Lower leg skin (tissue), 4 donors: ENCODE measurements around the gene ADGRL1. TPM values are rescaled to one million over a fixed set of nuclear protein-coding genes. Genes with fewer than 3 reads are reported as not detected.
"Not testable (repeated sequence)": the region's sequence is repeated elsewhere in the genome, so short reads cannot be mapped to it uniquely, and the experiment has no call there.

Experiments
- DNase-seq, 2 donors: peaks; one replicate each; pipeline ENCODE4 v3.0.0-alpha.2; 2019; ENCODE audit warnings: low spot score in 2 of 2
- H3K4me3 ChIP-seq: fragments of 200-600 bp; sonication (generic); 2 replicates; pipeline ENCODE4 v1.5.1; 2017; ENCODE audit warnings: mild to moderate bottlenecking, low read depth; ENCODE audit not compliant: poor library complexity, severe bottlenecking
- CTCF ChIP-seq, 3 donors: fragments of 450-650 bp; IDR thresholded peaks; one replicate each; pipeline ENCODE4 v1.5.1; 2016; ENCODE audit warnings: antibody characterized with exemption in 3 of 3, mild to moderate bottlenecking in 3 of 3, moderate library complexity in 2 of 3
- POLR2A ChIP-seq, 2 donors: fragments of 450-650 bp; IDR thresholded peaks; one replicate each; pipeline ENCODE4 v1.6.1; 2016 to 2017; ENCODE audit warnings: antibody characterized with exemption in 2 of 2, mild to moderate bottlenecking in 1 of 2, moderate library complexity in 1 of 2
- WGBS, 2 donors: methylation state at CpG; one replicate each; pipeline ENCODE4 v1.1.5; 2018; 5-methylcytosine and 5-hydroxymethylcytosine counted together
- intact Hi-C: fragments of 100-400 bp; cut with DNase I; formaldehyde crosslinking; loops from one replicate; pipeline ENCODE4 v1.15.0; 2023; ENCODE audit warnings: low total_unique reads
- total RNA-seq, 4 donors: library from RNA; depleted of rRNA; stranded (reverse); fragments of >200 nt; gene quantifications; one replicate each; pipeline ENCODE4 v1.1.0, GENCODE V29; 2016

The ADGRL1 gene
- total RNA-seq, 4 donors from 2014 or later: 27.6 to 37.7 (median 29.8) TPM

DNA sequence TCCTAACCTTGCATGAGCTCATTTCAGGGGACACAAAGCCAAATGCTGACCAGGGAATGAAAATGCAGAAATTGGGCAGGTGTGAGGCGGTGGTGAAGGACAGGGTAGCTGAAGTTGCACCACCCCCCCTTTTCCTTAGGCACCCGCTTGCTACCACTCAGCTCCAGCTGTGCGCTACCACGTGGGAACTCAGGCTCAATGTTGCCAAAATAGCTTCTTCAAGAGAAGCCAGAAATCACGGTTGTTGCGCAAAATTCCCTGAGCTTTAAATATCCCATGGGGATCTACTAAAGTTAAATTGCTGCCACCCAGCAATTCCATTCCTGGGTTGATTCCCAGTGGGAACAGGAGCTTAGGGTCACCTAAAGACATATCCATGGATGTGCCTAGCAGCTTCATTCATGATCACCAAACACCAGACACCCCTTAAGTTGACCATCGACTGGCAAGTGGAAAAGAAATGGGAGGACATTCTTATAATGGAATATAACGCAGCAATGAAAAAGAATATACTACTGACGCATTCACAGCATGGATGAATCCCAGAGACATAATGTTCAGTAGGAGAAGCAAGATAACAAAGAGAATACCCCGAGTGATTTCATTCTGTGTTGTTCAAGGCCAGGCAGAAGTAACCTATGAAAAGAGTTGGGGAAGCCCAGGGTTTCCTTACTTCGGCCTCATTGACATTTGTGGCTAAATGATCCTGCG is 12.8 kb upstream of the ADGRL1 start:
- intact Hi-C loops: no loop called here
- no peak for DNase-seq
- no peak overlapping the region for H3K4me3 ChIP-seq
- TF ChIP-seq CTCF (IDR thresholded peaks at IDR 0.05): no peak
- no peak for TF ChIP-seq POLR2A (IDR thresholded peaks at IDR 0.05)
- 76 to 78% methylated on average over 12 of the region's 12 CpGs for WGBS, 2 donors

DNA sequence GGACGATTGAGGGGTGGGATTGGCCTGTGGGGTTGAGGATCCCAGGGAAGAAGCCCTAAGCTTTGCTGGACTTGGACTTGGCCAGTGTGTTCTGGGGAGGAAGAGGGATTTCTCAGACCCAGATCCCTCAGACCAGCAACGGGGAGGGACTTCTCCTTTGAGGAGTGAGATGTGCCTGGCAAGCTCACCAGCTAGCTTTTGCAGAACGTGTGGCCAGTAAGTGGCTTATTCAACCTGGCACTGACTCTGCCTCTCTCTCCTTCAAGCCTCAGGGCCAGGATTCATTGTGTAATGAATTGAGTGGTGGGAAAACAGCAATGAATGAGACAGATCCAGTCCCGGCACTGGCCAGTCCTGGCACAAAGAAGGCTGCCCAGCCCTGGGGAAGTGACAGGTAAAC is 11.9 kb upstream of the ADGRL1 start:
- DNase-seq, H3K4me3 ChIP-seq, intact Hi-C loops: not testable (repeated sequence)
- 16 to 19% methylated on average over 4 of the region's 4 CpGs for WGBS, 2 donors

DNA sequence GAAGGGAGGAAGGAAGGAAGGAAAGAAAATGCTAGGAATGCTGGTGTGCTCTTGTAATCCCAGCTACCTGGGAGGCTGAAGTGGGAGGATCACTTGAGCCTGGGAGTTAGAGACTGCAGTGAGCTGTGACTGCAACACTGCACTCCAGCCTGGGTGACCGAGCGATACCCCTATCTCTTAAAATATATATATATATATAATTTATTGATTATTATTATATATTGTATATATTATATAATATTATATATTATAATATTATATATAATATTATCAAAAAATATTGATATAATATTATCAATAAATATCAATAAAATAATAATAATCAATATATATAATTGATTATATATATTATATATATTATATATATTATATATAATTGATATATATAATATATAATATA is 8.6 kb upstream of the ADGRL1 start:
- H3K4me3 ChIP-seq: no peak overlapping the region
- no peak for DNase-seq
- intact Hi-C loops: no loop called here
- WGBS, 2 donors: 86 to 93% methylated on average over 2 of the region's 2 CpGs
- no peak for TF ChIP-seq CTCF (IDR thresholded peaks at IDR 0.05)

- WGBS, 2 donors: 50 to 59% methylated on average over 9 of the region's 9 CpGs
- DNase-seq, intact Hi-C loops, H3K4me3 ChIP-seq: not testable (repeated sequence)
These were observed 4.2 kb upstream of the ADGRL1 start for GRCh38 chr19:14210182-14210581.

DNA sequence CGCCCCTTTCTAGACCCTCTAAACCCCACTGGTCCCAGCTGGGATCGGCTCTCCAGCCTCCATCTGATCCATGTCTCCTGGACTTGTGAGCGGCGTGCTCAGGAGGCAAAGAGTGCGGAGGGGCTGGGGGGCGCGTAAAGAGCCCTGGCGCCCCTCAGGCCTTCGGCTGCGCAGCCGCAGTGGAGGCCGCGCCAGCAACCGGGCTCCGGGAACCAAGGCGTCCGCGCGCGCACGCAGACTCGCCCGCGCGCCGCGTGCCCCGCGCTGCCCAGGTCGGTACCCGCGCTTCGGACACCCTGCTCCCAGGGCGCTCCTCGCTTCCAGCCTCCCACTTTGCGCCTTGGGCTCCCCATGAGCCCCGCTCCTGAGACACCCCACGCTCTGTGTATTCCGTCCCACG is 3.4 kb upstream of the ADGRL1 start:
- not testable (repeated sequence) for H3K4me3 ChIP-seq
- 0 to 2% methylated on average over 6 to 39 of the region's 40 CpGs for WGBS, 2 donors

DNA sequence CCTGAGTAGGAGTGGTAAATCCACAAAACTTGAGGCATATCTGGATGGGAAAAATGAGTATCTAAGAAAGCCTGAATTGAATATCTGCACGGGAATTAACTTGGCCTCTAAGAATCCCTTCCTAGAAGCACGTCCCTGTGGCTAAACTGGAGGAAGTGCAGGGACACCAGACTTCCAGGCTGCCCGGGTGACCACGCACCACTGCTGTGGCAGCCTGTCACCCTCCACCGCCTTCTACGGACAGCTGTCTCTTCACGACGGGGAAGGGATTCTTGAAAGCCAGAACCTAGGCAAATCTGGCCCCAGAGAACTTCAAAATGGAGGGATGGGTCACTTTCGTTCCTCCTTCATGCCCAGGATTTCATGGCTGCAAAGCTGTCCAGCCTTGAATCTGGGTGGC is 2.5 kb upstream of the ADGRL1 start:
- H3K4me3 ChIP-seq, DNase-seq, intact Hi-C loops: not testable (repeated sequence)
- WGBS, 2 donors: 50 to 51% methylated on average over 9 of the region's 9 CpGs

More for the DNA sequence above, 3.4 kb upstream of the ADGRL1 start:
- intact Hi-C loops, DNase-seq: not testable (repeated sequence)

GRCh38 chr19:14207796-14208195 is 1.8 kb upstream of the ADGRL1 start:
- intact Hi-C loops, H3K4me3 ChIP-seq, DNase-seq: not testable (repeated sequence)
- WGBS, 2 donors: 24 to 25% methylated on average over 7 of the region's 7 CpGs

DNA sequence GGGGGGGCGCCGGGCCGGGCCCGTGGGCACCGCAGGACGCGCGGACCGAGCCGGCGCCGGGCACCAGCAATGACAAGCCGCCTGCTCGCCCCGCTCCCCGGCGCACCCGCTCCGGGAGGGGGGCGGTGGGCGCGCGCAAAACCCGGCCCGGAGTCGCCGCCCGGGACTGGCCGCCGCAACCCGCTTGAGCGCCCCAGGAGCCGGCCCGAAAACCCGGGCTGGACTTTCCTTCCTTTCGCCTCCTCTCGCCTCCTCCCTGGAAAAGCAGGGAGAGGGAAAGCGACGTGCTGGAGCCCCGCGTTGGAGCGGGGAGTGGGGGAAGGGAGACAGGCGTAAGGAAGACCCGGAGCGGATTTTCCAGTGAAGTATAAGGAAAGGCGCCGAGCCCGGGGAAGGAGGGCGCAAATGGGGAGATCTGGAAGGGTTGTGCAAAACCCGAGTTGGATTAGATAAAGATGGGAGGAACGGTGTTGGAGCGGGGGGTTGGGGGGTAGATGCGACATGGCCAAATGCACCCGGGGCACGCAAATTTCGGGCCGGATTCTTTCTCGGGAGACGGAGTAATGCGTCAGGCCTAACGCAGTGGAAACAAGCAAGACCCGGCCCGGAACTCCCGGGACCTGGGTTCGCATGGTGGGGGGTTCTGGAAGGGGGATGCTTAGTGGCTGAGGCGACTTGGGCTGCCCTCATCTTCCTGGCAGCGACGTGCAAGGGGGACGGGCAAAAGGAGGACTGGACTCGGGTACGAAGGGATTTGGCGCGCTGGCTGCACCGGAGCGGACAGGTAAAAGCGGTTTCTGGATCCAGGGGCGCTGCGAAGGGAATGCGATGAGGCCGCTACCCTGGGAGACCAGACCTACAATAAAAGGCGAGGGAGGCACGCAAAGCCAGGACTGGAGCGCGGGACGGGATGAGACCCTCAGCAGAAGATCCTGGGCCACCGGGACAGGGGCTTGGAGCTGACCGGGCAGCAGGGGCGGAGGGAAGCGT is 1.1 kb upstream of the ADGRL1 start:
- intact Hi-C loops: not testable (repeated sequence)
- 1% methylated on average over 58 to 88 of the region's 89 CpGs for whole genome bisulfite sequencing, 2 donors

DNA sequence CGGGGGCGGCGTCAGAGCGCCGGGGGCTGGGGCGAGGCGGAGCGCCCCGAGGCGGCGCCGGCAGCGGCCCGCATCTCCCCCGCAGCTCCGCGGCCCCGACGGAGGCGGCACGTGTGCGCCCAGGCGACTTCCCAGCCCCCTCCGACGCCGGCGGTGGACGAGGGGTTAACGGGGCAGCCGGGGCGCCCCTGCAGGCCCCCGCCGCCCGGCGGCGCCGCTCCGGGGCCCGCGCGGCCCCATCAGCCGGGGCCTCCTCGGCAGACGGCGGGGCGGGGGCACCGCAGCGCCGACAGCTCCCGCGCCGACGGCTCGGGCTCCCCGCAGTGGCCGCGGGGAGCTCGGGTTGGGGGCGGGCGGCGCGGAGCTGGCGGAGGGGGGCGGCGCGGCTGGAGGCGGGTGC is 339 bp upstream of the ADGRL1 start:
- DNase-seq, intact Hi-C loops: not testable (repeated sequence)
- H3K4me3 ChIP-seq: peak overlapping the region; percentile 45
- 0 to 1% methylated on average over 13 to 29 of the region's 67 CpGs for WGBS, 2 donors

More for the DNA sequence above, 1.1 kb upstream of the ADGRL1 start:
- peak; percentile 89 to 97 for DNase-seq
- peak overlapping the region; percentile 23 for H3K4me3 ChIP-seq

- intact Hi-C loops, DNase-seq: not testable (repeated sequence)
- peak overlapping the region; percentile 45 for H3K4me3 ChIP-seq
- WGBS, 2 donors: 11 to 29% methylated on average over 13 to 27 of the region's 28 CpGs
These were observed 1.1 kb downstream of the ADGRL1 start for GRCh38 chr19:14204676-14205451.

GRCh38 chr19:14204219-14204618 is 1.8 kb downstream of the ADGRL1 start:
- H3K4me3 ChIP-seq, DNase-seq, intact Hi-C loops: not testable (repeated sequence)
- 51 to 61% methylated on average over 7 of the region's 7 CpGs for WGBS, 2 donors

GRCh38 chr19:14203788-14204187 is 2.2 kb downstream of the ADGRL1 start:
- intact Hi-C loops, H3K4me3 ChIP-seq, DNase-seq: not testable (repeated sequence)
- 66 to 73% methylated on average over 15 to 16 of the region's 20 CpGs for WGBS, 2 donors
